ENCODE measurements around the gene TWSG1. TPM values are rescaled to one million over a fixed set of nuclear protein-coding genes. Genes with fewer than 3 reads are reported as not detected.

The TWSG1 gene
- polyA plus RNA-seq, 1 donor from 2014 or later, result 11.5 TPM

DNA sequence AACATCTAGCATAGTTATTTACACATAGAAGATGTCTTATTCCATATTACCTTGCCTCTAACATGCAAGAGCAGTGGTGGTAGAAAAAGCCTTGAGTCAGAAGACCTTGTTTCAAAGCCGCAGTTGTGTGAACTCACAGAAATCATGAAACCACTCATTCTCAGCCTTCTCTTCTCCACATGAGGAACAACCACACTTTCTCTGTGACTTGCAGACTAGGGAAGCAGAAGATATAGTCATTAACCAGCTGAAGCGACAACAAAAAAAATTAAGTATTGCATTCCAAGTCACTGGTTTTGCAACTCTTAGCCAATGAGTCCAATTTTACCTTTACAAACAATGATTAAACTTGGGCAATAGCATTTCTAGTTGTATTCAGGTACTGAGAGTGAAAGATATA lies 19.0 kb downstream of the TWSG1 start:
- H3K4me2 ChIP-seq (ENCODE audit: low read length), result no peak overlapping the region
- no peaks in the 10 kb centered on the region for H3F3A ChIP-seq (ENCODE audit: insufficient read depth, low read length, poor library complexity, severe bottlenecking)
- H3K27ac ChIP-seq (ENCODE audit: low read length), result no peak overlapping the region
- no peaks in the 10 kb centered on the region for H3K27me3 ChIP-seq (ENCODE audit: insufficient read depth, low read depth, low read length)
- H3K9ac ChIP-seq (ENCODE audit: low read length), result no peak overlapping the region
- no peaks in the 10 kb centered on the region for H4K20me1 ChIP-seq (ENCODE audit: insufficient read depth)
- H3K79me2 ChIP-seq (replicated peaks; ENCODE audit: insufficient read depth, low read length), result no peaks in the 10 kb centered on the region
- H2AFZ ChIP-seq (ENCODE audit: low read depth, low read length), result no peak overlapping the region
- H3K9me3 ChIP-seq (ENCODE audit: low read length), result no peaks in the 10 kb centered on the region
- TF ChIP-seq, protein P1, sequence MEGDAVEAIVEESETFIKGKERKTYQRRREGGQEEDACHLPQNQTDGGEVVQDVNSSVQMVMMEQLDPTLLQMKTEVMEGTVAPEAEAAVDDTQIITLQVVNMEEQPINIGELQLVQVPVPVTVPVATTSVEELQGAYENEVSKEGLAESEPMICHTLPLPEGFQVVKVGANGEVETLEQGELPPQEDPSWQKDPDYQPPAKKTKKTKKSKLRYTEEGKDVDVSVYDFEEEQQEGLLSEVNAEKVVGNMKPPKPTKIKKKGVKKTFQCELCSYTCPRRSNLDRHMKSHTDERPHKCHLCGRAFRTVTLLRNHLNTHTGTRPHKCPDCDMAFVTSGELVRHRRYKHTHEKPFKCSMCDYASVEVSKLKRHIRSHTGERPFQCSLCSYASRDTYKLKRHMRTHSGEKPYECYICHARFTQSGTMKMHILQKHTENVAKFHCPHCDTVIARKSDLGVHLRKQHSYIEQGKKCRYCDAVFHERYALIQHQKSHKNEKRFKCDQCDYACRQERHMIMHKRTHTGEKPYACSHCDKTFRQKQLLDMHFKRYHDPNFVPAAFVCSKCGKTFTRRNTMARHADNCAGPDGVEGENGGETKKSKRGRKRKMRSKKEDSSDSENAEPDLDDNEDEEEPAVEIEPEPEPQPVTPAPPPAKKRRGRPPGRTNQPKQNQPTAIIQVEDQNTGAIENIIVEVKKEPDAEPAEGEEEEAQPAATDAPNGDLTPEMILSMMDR (IDR thresholded peaks at IDR 0.05; ENCODE audit: poor library complexity, severe bottlenecking), result no peak
- TF ChIP-seq EZH2 (IDR thresholded peaks at IDR 0.05; ENCODE audit: borderline replicate concordance, insufficient read depth, low read length, poor library complexity, severe bottlenecking) (no peak), SMC3 (conservative IDR thresholded peaks at IDR 0.05; ENCODE audit: poor library complexity) (no peak), POLR2AphosphoS5 (IDR thresholded peaks at IDR 0.05) (no peak), MXI1 (conservative IDR thresholded peaks at IDR 0.05; ENCODE audit: poor library complexity, severe bottlenecking) (no peak), RAD21 (conservative IDR thresholded peaks at IDR 0.05) (no peak), EP300 (conservative IDR thresholded peaks at IDR 0.05; ENCODE audit: poor library complexity, severe bottlenecking) (no peak), TAF1 (IDR thresholded peaks at IDR 0.05; ENCODE audit: low read depth) (no peak)
- TF ChIP-seq, protein P2, sequence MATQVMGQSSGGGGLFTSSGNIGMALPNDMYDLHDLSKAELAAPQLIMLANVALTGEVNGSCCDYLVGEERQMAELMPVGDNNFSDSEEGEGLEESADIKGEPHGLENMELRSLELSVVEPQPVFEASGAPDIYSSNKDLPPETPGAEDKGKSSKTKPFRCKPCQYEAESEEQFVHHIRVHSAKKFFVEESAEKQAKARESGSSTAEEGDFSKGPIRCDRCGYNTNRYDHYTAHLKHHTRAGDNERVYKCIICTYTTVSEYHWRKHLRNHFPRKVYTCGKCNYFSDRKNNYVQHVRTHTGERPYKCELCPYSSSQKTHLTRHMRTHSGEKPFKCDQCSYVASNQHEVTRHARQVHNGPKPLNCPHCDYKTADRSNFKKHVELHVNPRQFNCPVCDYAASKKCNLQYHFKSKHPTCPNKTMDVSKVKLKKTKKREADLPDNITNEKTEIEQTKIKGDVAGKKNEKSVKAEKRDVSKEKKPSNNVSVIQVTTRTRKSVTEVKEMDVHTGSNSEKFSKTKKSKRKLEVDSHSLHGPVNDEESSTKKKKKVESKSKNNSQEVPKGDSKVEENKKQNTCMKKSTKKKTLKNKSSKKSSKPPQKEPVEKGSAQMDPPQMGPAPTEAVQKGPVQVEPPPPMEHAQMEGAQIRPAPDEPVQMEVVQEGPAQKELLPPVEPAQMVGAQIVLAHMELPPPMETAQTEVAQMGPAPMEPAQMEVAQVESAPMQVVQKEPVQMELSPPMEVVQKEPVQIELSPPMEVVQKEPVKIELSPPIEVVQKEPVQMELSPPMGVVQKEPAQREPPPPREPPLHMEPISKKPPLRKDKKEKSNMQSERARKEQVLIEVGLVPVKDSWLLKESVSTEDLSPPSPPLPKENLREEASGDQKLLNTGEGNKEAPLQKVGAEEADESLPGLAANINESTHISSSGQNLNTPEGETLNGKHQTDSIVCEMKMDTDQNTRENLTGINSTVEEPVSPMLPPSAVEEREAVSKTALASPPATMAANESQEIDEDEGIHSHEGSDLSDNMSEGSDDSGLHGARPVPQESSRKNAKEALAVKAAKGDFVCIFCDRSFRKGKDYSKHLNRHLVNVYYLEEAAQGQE (IDR thresholded peaks at IDR 0.05; ENCODE audit: borderline replicate concordance), result no peak
- no peaks in the 10 kb centered on the region for H3K9me2 ChIP-seq (ENCODE audit: insufficient read depth, low read length)
- no peaks in the 10 kb centered on the region for H3K36me3 ChIP-seq (ENCODE audit: insufficient read depth, low read length)
- H3K4me3 ChIP-seq (ENCODE audit: low read length), result no peak overlapping the region

DNA sequence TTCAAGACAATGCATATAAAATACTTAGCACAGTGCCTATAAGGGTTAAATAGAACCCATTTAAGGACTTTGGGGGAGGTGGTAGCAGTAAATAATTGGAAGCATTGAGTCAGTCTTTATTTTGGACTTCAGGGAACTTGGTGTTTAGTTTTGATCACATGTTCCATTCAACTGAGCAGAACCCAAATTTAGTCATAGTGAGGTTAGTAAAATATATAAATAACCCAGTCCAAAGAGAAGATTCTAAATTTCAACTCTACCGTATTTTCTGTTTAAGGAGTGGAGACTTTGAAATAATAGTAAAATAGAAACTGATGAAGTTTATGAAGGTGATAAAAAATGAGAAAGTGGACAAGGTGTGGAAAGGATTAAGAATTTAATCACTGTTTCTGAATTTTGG lies 19.7 kb downstream of the TWSG1 start:
- Histone ChIP-seq H3K27ac (ENCODE audit: low read length) (no peak overlapping the region), H3K79me2 (replicated peaks; ENCODE audit: insufficient read depth, low read length) (no peaks in the 10 kb centered on the region), H3K4me3 (ENCODE audit: low read length) (no peak overlapping the region), H3K27me3 (ENCODE audit: insufficient read depth, low read depth, low read length) (no peaks in the 10 kb centered on the region), H3F3A (ENCODE audit: insufficient read depth, low read length, poor library complexity, severe bottlenecking) (no peaks in the 10 kb centered on the region), H3K36me3 (ENCODE audit: insufficient read depth, low read length) (no peaks in the 10 kb centered on the region), H2AFZ (ENCODE audit: low read depth, low read length) (no peak overlapping the region), H3K4me2 (ENCODE audit: low read length) (no peak overlapping the region), H3K9ac (ENCODE audit: low read length) (no peak overlapping the region), H3K9me3 (ENCODE audit: low read length) (no peaks in the 10 kb centered on the region), H3K9me2 (ENCODE audit: insufficient read depth, low read length) (no peaks in the 10 kb centered on the region), H4K20me1 (ENCODE audit: insufficient read depth) (no peaks in the 10 kb centered on the region)
- no peak for TF ChIP-seq POLR2AphosphoS5 (IDR thresholded peaks at IDR 0.05)
- TF ChIP-seq, protein P2 (IDR thresholded peaks at IDR 0.05; ENCODE audit: borderline replicate concordance), result no peak
- TF ChIP-seq EP300 (conservative IDR thresholded peaks at IDR 0.05; ENCODE audit: poor library complexity, severe bottlenecking), result no peak
- TF ChIP-seq, protein P1 (IDR thresholded peaks at IDR 0.05; ENCODE audit: poor library complexity, severe bottlenecking), result no peak
- no peak for TF ChIP-seq MXI1 (conservative IDR thresholded peaks at IDR 0.05; ENCODE audit: poor library complexity, severe bottlenecking)
- TF ChIP-seq SMC3 (conservative IDR thresholded peaks at IDR 0.05; ENCODE audit: poor library complexity), result no peak
- no peak for TF ChIP-seq TAF1 (IDR thresholded peaks at IDR 0.05; ENCODE audit: low read depth)
- TF ChIP-seq RAD21 (conservative IDR thresholded peaks at IDR 0.05), result no peak

Measured in neural cell (in vitro differentiated cells).